Lung (tissue), 12 donors: ENCODE results near the gene DOC2B. TPM values are rescaled to one million over a fixed set of nuclear protein-coding genes. Genes with fewer than 3 reads are reported as not detected.

ENCODE experiments used
- ATAC-seq: fragments of 200-7000 bp; cut with Tn5 transposase; one replicate; pipeline ENCODE4 v1.9.1; 2020; ENCODE audit warnings: moderate number of reproducible peaks; ENCODE audit not compliant: insufficient read depth, low FRiP score
- DNase-seq, 3 donors: peaks; one replicate each; pipeline ENCODE4 v3.0.0-alpha.2; 2013 to 2017
- H3K27ac ChIP-seq, 2 donors: one replicate each; pipeline ENCODE4 v1.5.1; 2013; ENCODE audit warnings: mild to moderate bottlenecking in 2 of 2, moderate library complexity in 2 of 2, control low read depth in 1 of 2, inconsistent platforms in 1 of 2, low read depth in 1 of 2, low read length in 1 of 2
- H3K27me3 ChIP-seq, 3 donors: one replicate each; pipeline ENCODE4 v1.5.1; 2013; ENCODE audit warnings: low read length in 2 of 3; ENCODE audit not compliant: control insufficient read depth in 3 of 3, insufficient read depth in 3 of 3
- H3K36me3 ChIP-seq, 4 donors: one replicate each; pipeline ENCODE4 v1.5.1; 2013; ENCODE audit warnings: low read length in 4 of 4, mild to moderate bottlenecking in 1 of 4, moderate library complexity in 1 of 4; ENCODE audit not compliant: control insufficient read depth in 4 of 4, insufficient read depth in 4 of 4
- H3K4me1 ChIP-seq, 5 donors: one replicate each; pipeline ENCODE4 v1.5.1; 2013; ENCODE audit warnings: low read length in 5 of 5, mild to moderate bottlenecking in 2 of 5, moderate library complexity in 1 of 5; ENCODE audit not compliant: control insufficient read depth in 5 of 5, insufficient read depth in 5 of 5
- H3K4me3 ChIP-seq: one replicate; pipeline ENCODE4 v1.5.1; 2013; ENCODE audit warnings: mild to moderate bottlenecking, control low read depth, moderate library complexity
- H3K9ac ChIP-seq, 2 donors: one replicate each; pipeline ENCODE4 v1.5.1; 2013; ENCODE audit warnings: low read length in 2 of 2, control low read depth in 1 of 2; ENCODE audit not compliant: insufficient read depth in 1 of 2
- H3K9me3 ChIP-seq, 4 donors: one replicate each; pipeline ENCODE4 v1.5.1; 2013; ENCODE audit warnings: low read length in 3 of 4, mild to moderate bottlenecking in 1 of 4, moderate library complexity in 1 of 4; ENCODE audit not compliant: control insufficient read depth in 4 of 4, insufficient read depth in 3 of 4
- CTCF ChIP-seq: IDR thresholded peaks from 2 replicates; pipeline ENCODE4 v1.5.1; 2012; ENCODE audit warnings: mild to moderate bottlenecking; ENCODE audit errors: control extremely low read depth, extremely low read depth
- WGBS, 2 donors: extraction: QIAGEN DNeasy Blood & Tissue Kit; methylation state at CpG; one replicate each; pipeline ENCODE4 v1.1.7; 2013; 5-methylcytosine and 5-hydroxymethylcytosine counted together
- polyA plus RNA-seq, 2 donors: library from polyadenylated mRNA; stranded (reverse); fragments of 200-250 nt; gene quantifications; one replicate each; pipeline ENCODE4 v1.2.1, GENCODE V29; 2013
- total RNA-seq, 2 donors: library from RNA; depleted of rRNA in 1 of 2; stranded (reverse); fragments of >200 nt in 1 of 2; gene quantifications; one replicate each; pipeline ENCODE4 v1.2.1, GENCODE V29; 2014 to 2021
- donor health status: control.
- donor health status: control.
- donor health status: Bipolar disorder and iron deficiency.
- donor health status: healthy.
- donor health status: DM: yes; HTN: yes; CAD: no.

Gene DOC2B
- total and polyA plus RNA-seq, 4 donors: 3.0 to 7.5 (median 5.3) TPM

GRCh38 chr17:187130-187529 lies 5.7 kb upstream of the DOC2B start:
- Histone ChIP-seq H3K27ac (no peak overlapping the region), H3K9me3 (no peaks in the 10 kb centered on the region), H3K36me3 (no peaks in the 10 kb centered on the region), H3K4me3 (no peak overlapping the region), H3K9ac (no peak overlapping the region), H3K4me1 (peaks cover 0 to 6% (median 0%) of the 10 kb centered on the region in 5 donors), H3K27me3 (peaks cover 0 to 35% (median 13%) of the 10 kb centered on the region in 3 donors)
- ATAC-seq (no peak), DNase-seq (no peak)
- no peak for TF ChIP-seq CTCF
- WGBS, 2 donors: 82 to 89% methylated on average over 2 of the region's 2 CpGs

GRCh38 chr17:185445-186138 lies 4.1 kb upstream of the DOC2B start:
- H3K4me3 ChIP-seq: no peak overlapping the region
- no peak overlapping the region for H3K27ac ChIP-seq
- TF ChIP-seq CTCF: no peak
- H3K9me3 ChIP-seq: peaks cover 0 to 3% (median 0%) of the 10 kb centered on the region in 4 donors
- peaks cover 0 to 10% (median 0%) of the 10 kb centered on the region in 5 donors for H3K4me1 ChIP-seq
- H3K36me3 ChIP-seq: no peaks in the 10 kb centered on the region
- DNase-seq (no peak), ATAC-seq (no peak)
- H3K27me3 ChIP-seq: peaks cover 0 to 39% (median 18%) of the 10 kb centered on the region in 3 donors
- WGBS, 2 donors: 54 to 62% methylated on average over 14 of the region's 14 CpGs
- H3K9ac ChIP-seq: no peak overlapping the region

GRCh38 chr17:183021-183420 lies 1.6 kb upstream of the DOC2B start:
- TF ChIP-seq CTCF: no peak
- WGBS, 2 donors: 75 to 85% methylated on average over 8 of the region's 8 CpGs
- Histone ChIP-seq H3K4me1 (peaks cover 0 to 10% (median 4%) of the 10 kb centered on the region in 5 donors), H3K4me3 (no peak overlapping the region), H3K27me3 (peaks cover 0 to 52% (median 22%) of the 10 kb centered on the region in 3 donors), H3K36me3 (no peaks in the 10 kb centered on the region), H3K9ac (no peak overlapping the region), H3K27ac (no peak overlapping the region), H3K9me3 (peaks cover 0 to 3% (median 0%) of the 10 kb centered on the region in 4 donors)
- ATAC-seq (no peak), DNase-seq (no peak)
